ENCODE measurements around the gene GRM1.
A peak's percentile ranks its signal among the peaks of the same experiment; 100 is the strongest.

- TF ChIP-seq CTCF (conservative IDR thresholded peaks at IDR 0.05; ENCODE audit: low read depth in 2 of 2) (peak; percentile 27 to 47; a peak in 2 of 4 replicates), EZH2 (IDR thresholded peaks at IDR 0.05; ENCODE audit: low read depth, unreplicated experiment) (no peak), CREB1 (CRISPR knock-in tag; IDR thresholded peaks at IDR 0.05; ENCODE audit: low read depth) (no peak), POLR2AphosphoS5 (IDR thresholded peaks at IDR 0.05; ENCODE audit: low read depth) (no peak), REST (IDR thresholded peaks at IDR 0.05; ENCODE audit: unreplicated experiment) (no peak), ZNF114 (CRISPR knock-in tag; IDR thresholded peaks at IDR 0.05) (no peak), JUNB (IDR thresholded peaks at IDR 0.05; ENCODE audit: unreplicated experiment) (no peak), EZH2phosphoT487 (IDR thresholded peaks at IDR 0.05; ENCODE audit: unreplicated experiment) (no peak), ZNF462 (CRISPR knock-in tag; IDR thresholded peaks at IDR 0.05) (no peak), STAT1 (IDR thresholded peaks at IDR 0.05; ENCODE audit: unreplicated experiment) (no peak), ETS1 (IDR thresholded peaks at IDR 0.05) (no peak), NANOG (IDR thresholded peaks at IDR 0.05; ENCODE audit: borderline replicate concordance) (no peak), ZNF331 (CRISPR knock-in tag; IDR thresholded peaks at IDR 0.05; ENCODE audit: low read depth) (no peak)
Observed at GRCh38 chr6:146295695-146296094, 266.8 kb downstream of the GRM1 start.
